ENCODE data around the gene OPA3.

Gene OPA3

GRCh38 chr19:45598267-45599001, 13.8 kb upstream of the OPA3 start:
- no peak for DNase-seq (ENCODE audit: low spot score)

GRCh38 chr19:45597425-45598111, 13.0 kb upstream of the OPA3 start:
- DNase-seq (ENCODE audit: low spot score), result peak; percentile 70

GRCh38 chr19:45595814-45596213, 11.2 kb upstream of the OPA3 start:
- DNase-seq (ENCODE audit: low spot score), result no peak

- DNase-seq (ENCODE audit: low spot score), result no peak
These were observed 8.9 kb upstream of the OPA3 start for GRCh38 chr19:45593520-45593919.

GRCh38 chr19:45592366-45592765, 7.8 kb upstream of the OPA3 start:
- DNase-seq (ENCODE audit: low spot score), result no peak

- no peak for DNase-seq (ENCODE audit: low spot score)
These were observed 7.0 kb upstream of the OPA3 start for GRCh38 chr19:45591638-45592005.

GRCh38 chr19:45591004-45591637, 6.5 kb upstream of the OPA3 start:
- peak; percentile 74 for DNase-seq (ENCODE audit: low spot score)

GRCh38 chr19:45590300-45591003, 5.8 kb upstream of the OPA3 start:
- DNase-seq (ENCODE audit: low spot score), result no peak

- DNase-seq (ENCODE audit: low spot score), result no peak
These were observed 5.2 kb upstream of the OPA3 start for GRCh38 chr19:45589768-45590167.

- no peak for DNase-seq (ENCODE audit: low spot score)
These were observed 3.3 kb upstream of the OPA3 start for GRCh38 chr19:45587873-45588272.

GRCh38 chr19:45585158-45585577, 566 bp upstream of the OPA3 start:
- DNase-seq (ENCODE audit: low spot score), result no peak

GRCh38 chr19:45581576-45581975, 3.0 kb downstream of the OPA3 start:
- no peak for DNase-seq (ENCODE audit: low spot score)

- no peak for DNase-seq (ENCODE audit: low spot score)
These were observed 5.7 kb downstream of the OPA3 start for GRCh38 chr19:45578861-45579260.

- DNase-seq (ENCODE audit: low spot score), result no peak
These were observed 7.3 kb downstream of the OPA3 start for GRCh38 chr19:45577111-45577905.

GRCh38 chr19:45576682-45577081, 7.9 kb downstream of the OPA3 start:
- DNase-seq (ENCODE audit: low spot score), result no peak

- DNase-seq (ENCODE audit: low spot score), result no peak
These were observed 9.4 kb downstream of the OPA3 start for GRCh38 chr19:45575216-45575615.

- no peak for DNase-seq (ENCODE audit: low spot score)
These were observed 10.1 kb downstream of the OPA3 start for GRCh38 chr19:45574526-45574925.

GRCh38 chr19:45571457-45572220, 13.0 kb downstream of the OPA3 start:
- DNase-seq (ENCODE audit: low spot score), result no peak

- DNase-seq (ENCODE audit: low spot score), result no peak
These were observed 14.8 kb downstream of the OPA3 start for GRCh38 chr19:45569619-45570421.

GRCh38 chr19:45568732-45569131, 15.9 kb downstream of the OPA3 start:
- DNase-seq (ENCODE audit: low spot score), result no peak
